Fibroblast of skin of left quadriceps (primary cell): Measurements from ENCODE around the gene ACTA2.

Source experiments
- DNase-seq, 2 experiments: peaks; one replicate each; pipeline ENCODE4 v3.0.0-alpha.2; 2013; ENCODE audit warnings: low read depth in 2 of 2

The ACTA2 gene

GRCh38 chr10:88892222-88892967, 60.2 kb downstream of the ACTA2 start:
- peak in 1 of 2 experiments; percentile 30 for DNase-seq

- no peak for DNase-seq
Observed at GRCh38 chr10:88890681-88891381, 61.7 kb downstream of the ACTA2 start.

- DNase-seq: no peak
Observed at GRCh38 chr10:88889559-88890337, 62.8 kb downstream of the ACTA2 start.

- DNase-seq: no peak
Observed at GRCh38 chr10:88888810-88889445, 63.6 kb downstream of the ACTA2 start.

- no peak for DNase-seq
Observed at GRCh38 chr10:88886557-88886956, 66.0 kb downstream of the ACTA2 start.
